HUDEP-2 (cell line): ENCODE results near the gene MFN2.
"Not testable (repeated sequence)": the region's sequence is repeated elsewhere in the genome, so short reads cannot be mapped to it uniquely, and the experiment has no call there.

Experiments used
- DNase-seq, 76 experiments: peaks; one replicate each; lab custom pipeline; 2025; ENCODE audit not compliant: unreplicated experiment in 76 of 76; lab: John Stamatoyannopoulos, UW

The MFN2 gene

GRCh38 chr1:12044187-12044877, 64.1 kb downstream of the MFN2 start:
- DNase-seq, result not testable (repeated sequence)

- DNase-seq, result no peak
Measured at GRCh38 chr1:12046749-12047119, 66.5 kb downstream of the MFN2 start.

GRCh38 chr1:12047120-12047876, 67.1 kb downstream of the MFN2 start:
- DNase-seq, result no peak

GRCh38 chr1:12048372-12048771, 68.1 kb downstream of the MFN2 start:
- DNase-seq, result no peak

GRCh38 chr1:12049616-12050015, 69.4 kb downstream of the MFN2 start:
- no peak for DNase-seq

GRCh38 chr1:12051361-12051760, 71.1 kb downstream of the MFN2 start:
- no peak for DNase-seq

GRCh38 chr1:12052008-12052573, 71.8 kb downstream of the MFN2 start:
- DNase-seq, result peak in 17 of 76 experiments; percentile 4 to 54 (median 25)

GRCh38 chr1:12052997-12053686, 72.9 kb downstream of the MFN2 start:
- no peak for DNase-seq

GRCh38 chr1:12053752-12054548, 73.7 kb downstream of the MFN2 start:
- no peak for DNase-seq

GRCh38 chr1:12055259-12055658, 75.0 kb downstream of the MFN2 start:
- no peak for DNase-seq

GRCh38 chr1:12056331-12056841, 76.1 kb downstream of the MFN2 start:
- no peak for DNase-seq

- no peak for DNase-seq
Measured at GRCh38 chr1:12057382-12057781, 77.1 kb downstream of the MFN2 start.

- no peak for DNase-seq
Measured at GRCh38 chr1:12057940-12058687, 77.9 kb downstream of the MFN2 start.

GRCh38 chr1:12059226-12059625, 79.0 kb downstream of the MFN2 start:
- no peak for DNase-seq

- no peak for DNase-seq
Measured at GRCh38 chr1:12059722-12060464, 79.6 kb downstream of the MFN2 start.

- DNase-seq, result no peak
Measured at GRCh38 chr1:12060500-12060899, 80.3 kb downstream of the MFN2 start.
